Neural progenitor cell (in vitro differentiated cells): Measurements from ENCODE around the gene RAB11B. TPM values are rescaled to one million over a fixed set of nuclear protein-coding genes. Genes with fewer than 3 reads are reported as not detected.
"Not testable (repeated sequence)": the region's sequence is repeated elsewhere in the genome, so short reads cannot be mapped to it uniquely, and the experiment has no call there.

Experiments
- DNase-seq: peaks from one replicate; pipeline ENCODE4 v3.0.0-alpha.2; 2016; ENCODE audit warnings: low spot score
- H2AFZ ChIP-seq: fragments of 200-600 bp; sonication (generic); replicated peaks from 2 replicates; pipeline ENCODE4 v1.6.1; 2016; ENCODE audit warnings: antibody characterized with exemption
- H3F3A ChIP-seq: fragments of 200-600 bp; sonication (generic); 2 replicates; pipeline ENCODE4 v1.6.1; 2016; ENCODE audit warnings: antibody characterized with exemption, low read depth
- H3K27ac ChIP-seq: fragments of 200-600 bp; sonication (generic); 2 replicates; pipeline ENCODE4 v1.5.1; 2016; ENCODE audit warnings: mild to moderate bottlenecking
- H3K27me3 ChIP-seq: fragments of 200-600 bp; sonication (generic); 2 replicates; pipeline ENCODE4 v1.6.1; 2016; ENCODE audit warnings: mild to moderate bottlenecking, moderate library complexity
- H3K36me3 ChIP-seq: fragments of 200-600 bp; sonication (generic); 2 replicates; pipeline ENCODE4 v1.5.1; 2016
- H3K4me1 ChIP-seq: fragments of 200-600 bp; sonication (generic); 2 replicates; pipeline ENCODE4 v1.6.1; 2016; ENCODE audit warnings: mixed run types
- H3K4me2 ChIP-seq: fragments of 200-600 bp; sonication (generic); 2 replicates; pipeline ENCODE4 v1.6.1; 2016
- H3K4me3 ChIP-seq: fragments of 200-600 bp; sonication (generic); 2 replicates; pipeline ENCODE4 v1.5.1; 2016
- H3K79me2 ChIP-seq: fragments of 200-600 bp; sonication (generic); 2 replicates; pipeline ENCODE4 v1.6.1; 2016; ENCODE audit warnings: low read depth
- H3K9ac ChIP-seq: fragments of 200-600 bp; sonication (generic); 2 replicates; pipeline ENCODE4 v1.6.1; 2016
- H3K9me3 ChIP-seq: fragments of 200-600 bp; sonication (generic); 2 replicates; pipeline ENCODE4 v1.5.1; 2016; ENCODE audit warnings: low read depth
- H4K20me1 ChIP-seq: fragments of 200-600 bp; sonication (generic); 2 replicates; pipeline ENCODE4 v1.6.1; 2016; ENCODE audit warnings: low read depth
- H3K27ac Mint-ChIP-seq: 3 replicates; pipeline ENCODE4 v1.8.0; 2021; ENCODE audit warnings: mixed read lengths
- H3K27me3 Mint-ChIP-seq: 2 replicates; pipeline ENCODE4 v1.8.0; 2022; ENCODE audit warnings: low read depth, mild to moderate bottlenecking, inconsistent platforms, moderate library complexity, mixed read lengths; ENCODE audit not compliant: insufficient read depth
- H3K36me3 Mint-ChIP-seq: 3 replicates; pipeline ENCODE4 v1.8.0; 2021; ENCODE audit warnings: mixed read lengths
- H3K4me1 Mint-ChIP-seq: 3 replicates; pipeline ENCODE4 v1.8.0; 2021; ENCODE audit warnings: mixed read lengths
- H3K4me3 Mint-ChIP-seq: 3 replicates; pipeline ENCODE4 v1.8.0; 2021; ENCODE audit warnings: mild to moderate bottlenecking, moderate library complexity, mixed read lengths
- H3K9me3 Mint-ChIP-seq: 3 replicates; pipeline ENCODE4 v1.8.0; 2020; ENCODE audit warnings: mixed read lengths
- CTCF ChIP-seq: fragments of 200-600 bp; sonication (generic); IDR thresholded peaks from 2 replicates; pipeline ENCODE4 v1.5.1; 2017; ENCODE audit warnings: antibody characterized with exemption, mild to moderate bottlenecking
- EZH2 ChIP-seq: fragments of 200-600 bp; sonication (generic); IDR thresholded peaks from 2 replicates; pipeline ENCODE4 v1.6.1; 2017; ENCODE audit warnings: antibody characterized with exemption, mild to moderate bottlenecking, moderate library complexity
- EZH2phosphoT487 ChIP-seq: fragments of 200-600 bp; sonication (generic); IDR thresholded peaks from 2 replicates; pipeline ENCODE4 v1.6.1; 2017; ENCODE audit warnings: antibody characterized with exemption
- total RNA-seq: library from RNA; depleted of rRNA; stranded (reverse); fragments of >200 nt; gene quantifications from 2 replicates; pipeline ENCODE4 v1.2.3, GENCODE V29; 2015; ENCODE audit warnings: low replicate concordance

The RAB11B gene
- total RNA-seq, 1 donor from 2014 or later, result 17.1 TPM

- no peaks in the 10 kb centered on the region for H3K79me2 ChIP-seq
- no peaks in the 10 kb centered on the region for H3K4me1 ChIP-seq
- no peak overlapping the region for H3K27ac ChIP-seq
- no peak overlapping the region for H2AFZ ChIP-seq
- no peak for DNase-seq
- H3K9me3 Mint-ChIP-seq, result no peaks in the 10 kb centered on the region
- no peaks in the 10 kb centered on the region for H3K27me3 ChIP-seq
- H3K36me3 Mint-ChIP-seq, result peaks cover 15% of the 10 kb centered on the region
- no peaks in the 10 kb centered on the region for H3F3A ChIP-seq
- no peaks in the 10 kb centered on the region for H3K9me3 ChIP-seq
- H3K27ac Mint-ChIP-seq, result no peak overlapping the region
- H4K20me1 ChIP-seq, result no peaks in the 10 kb centered on the region
- no peak overlapping the region for H3K4me2 ChIP-seq
- TF ChIP-seq EZH2phosphoT487, result no peak
- TF ChIP-seq CTCF, result no peak
- TF ChIP-seq EZH2, result no peak
- no peak overlapping the region for H3K4me3 Mint-ChIP-seq
- no peak overlapping the region for H3K4me3 ChIP-seq
- no peak overlapping the region for H3K9ac ChIP-seq
- H3K4me1 Mint-ChIP-seq, result no peaks in the 10 kb centered on the region
- no peaks in the 10 kb centered on the region for H3K36me3 ChIP-seq
- peaks cover 2% of the 10 kb centered on the region for H3K27me3 Mint-ChIP-seq
Measured at GRCh38 chr19:8404391-8405151, 14.4 kb downstream of the RAB11B start.

GRCh38 chr19:8410718-8411117 is 20.6 kb downstream of the RAB11B start:
- H3K27me3 ChIP-seq, DNase-seq, H4K20me1 ChIP-seq, H3K9me3 Mint-ChIP-seq, H3K9ac ChIP-seq, H3K36me3 Mint-ChIP-seq, H3K27me3 Mint-ChIP-seq, H3K4me1 ChIP-seq, H3K4me1 Mint-ChIP-seq, H3K79me2 ChIP-seq, H3K9me3 ChIP-seq, H2AFZ ChIP-seq, H3K36me3 ChIP-seq, H3K27ac ChIP-seq, H3K4me3 ChIP-seq, H3K4me2 ChIP-seq, H3F3A ChIP-seq: not testable (repeated sequence)
- H3K4me3 Mint-ChIP-seq, result peak overlapping the region; percentile 50
- H3K27ac Mint-ChIP-seq, result peak overlapping the region; percentile 42

- Histone ChIP-seq H3K79me2 (no peaks in the 10 kb centered on the region), H3K9me3 (no peaks in the 10 kb centered on the region), H3K27ac (no peak within 1 kb of the TSS), H3K4me2 (peak within 1 kb of the TSS; percentile 76), H3F3A (peaks cover 5% of the 10 kb centered on the region), H3K36me3 (no peaks in the 10 kb centered on the region), H3K9ac (no peak within 1 kb of the TSS), H3K4me3 (peak within 1 kb of the TSS; percentile 84), H4K20me1 (no peaks in the 10 kb centered on the region), H2AFZ (peak within 1 kb of the TSS; percentile 82), H3K4me1 (peaks cover 5% of the 10 kb centered on the region), H3K27me3 (peaks cover 4% of the 10 kb centered on the region)
- peaks cover 6% of the 10 kb centered on the region for H3K27me3 Mint-ChIP-seq
- peaks cover 3% of the 10 kb centered on the region for H3K4me1 Mint-ChIP-seq
- peak; percentile 99 for DNase-seq
- TF ChIP-seq EZH2 (no peak), EZH2phosphoT487 (no peak), CTCF (peak; percentile 75)
- H3K27ac Mint-ChIP-seq, result no peak within 1 kb of the TSS
- no peaks in the 10 kb centered on the region for H3K36me3 Mint-ChIP-seq
- H3K9me3 Mint-ChIP-seq, result no peaks in the 10 kb centered on the region
- H3K4me3 Mint-ChIP-seq, result peak within 1 kb of the TSS; percentile 83
Measured at GRCh38 chr19:8412783-8413628, 22.8 kb downstream of the RAB11B start, which contains the start of gene MARCHF2. MARCHF2 (plus strand) TSS chr19:8413305; CDS start chr19:8421841, 8,536 bp downstream.
